ENCODE measurements around the gene PRKCH.

- no peak for TF ChIP-seq CTCF (IDR thresholded peaks at IDR 0.05)
- no peak for TF ChIP-seq POLR2AphosphoS5 (IDR thresholded peaks at IDR 0.05; ENCODE audit: low read depth, low read length)
These were observed 153.3 kb downstream of the PRKCH start for GRCh38 chr14:61474701-61475100.

Measured in Panc1 (cell line).